HL-60 (cell line): ENCODE data around the gene DUSP5.
A peak's percentile ranks its signal among the peaks of the same experiment; 100 is the strongest.
"Not testable (repeated sequence)": the region's sequence is repeated elsewhere in the genome, so short reads cannot be mapped to it uniquely, and the experiment has no call there.

Experiments
- DNase-seq, 2 experiments: peaks; one replicate each; pipeline ENCODE4 v3.0.0-alpha.2; 2010 to 2020; ENCODE audit warnings: low read depth in 1 of 2, low spot score in 1 of 2
- H3K27ac ChIP-seq: fragments of 250-450 bp; sonication (Bioruptor Pico); replicated peaks from 2 replicates; pipeline ENCODE4 v1.5.1; 2020; ENCODE audit warnings: mild to moderate bottlenecking, moderate library complexity
- H3K27me3 ChIP-seq: fragments of 250-450 bp; sonication (Bioruptor Pico); 2 replicates; pipeline ENCODE4 v1.5.1; 2021; ENCODE audit warnings: mild to moderate bottlenecking, moderate library complexity; ENCODE audit not compliant: insufficient read depth, poor library complexity, severe bottlenecking
- H3K4me3 ChIP-seq: replicated peaks from 2 replicates; pipeline ENCODE4 v1.5.1; 2011; ENCODE audit warnings: mild to moderate bottlenecking, control low read depth, low read length; ENCODE audit not compliant: insufficient read depth
- CTCF ChIP-seq: IDR thresholded peaks from one replicate; pipeline ENCODE4 v1.5.1; 2011; ENCODE audit warnings: low read length, control low read depth, inconsistent platforms; ENCODE audit not compliant: insufficient read depth
- GABPA ChIP-seq: IDR thresholded peaks from 2 replicates; pipeline ENCODE4 v1.6.1; 2012; ENCODE audit warnings: low read depth
- POLR2AphosphoS5 ChIP-seq: IDR thresholded peaks from 2 replicates; pipeline ENCODE4 v1.6.1; 2012; ENCODE audit warnings: low read depth
- REST ChIP-seq: IDR thresholded peaks from 2 replicates; pipeline ENCODE4 v1.6.1; 2012; ENCODE audit warnings: low read depth; ENCODE audit not compliant: insufficient replicate concordance
- SPI1 ChIP-seq: IDR thresholded peaks from 2 replicates; pipeline ENCODE4 v1.6.1; 2012; ENCODE audit warnings: low read depth, mild to moderate bottlenecking, borderline replicate concordance

The DUSP5 gene

DNA sequence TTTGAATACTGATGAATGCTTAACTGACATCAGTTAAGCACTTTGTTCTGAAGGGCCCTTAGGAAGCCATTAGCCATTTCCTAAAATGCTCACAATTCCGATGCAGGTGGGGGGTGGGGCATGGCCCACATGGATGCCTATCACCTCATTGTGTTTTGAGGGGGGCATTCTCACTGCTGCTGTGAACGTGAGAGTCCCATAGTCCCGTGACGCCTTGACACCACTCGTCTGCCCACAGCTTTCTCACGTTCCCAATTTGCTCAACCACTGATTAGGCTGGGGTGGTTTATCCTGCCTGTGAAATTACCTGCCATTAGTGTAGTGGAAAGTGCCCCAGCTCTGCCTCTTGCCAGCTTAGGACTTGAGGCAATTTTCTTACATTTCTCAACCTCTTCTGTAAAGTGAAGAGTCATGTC, 31.9 kb downstream of the DUSP5 start:
- TF ChIP-seq CTCF (no peak), REST (no peak), POLR2AphosphoS5 (no peak), GABPA (no peak), SPI1 (no peak)
- H3K27ac ChIP-seq, result no peak overlapping the region
- H3K4me3 ChIP-seq, result no peak overlapping the region
- no peaks in the 10 kb centered on the region for H3K27me3 ChIP-seq
- DNase-seq, result no peak

DNA sequence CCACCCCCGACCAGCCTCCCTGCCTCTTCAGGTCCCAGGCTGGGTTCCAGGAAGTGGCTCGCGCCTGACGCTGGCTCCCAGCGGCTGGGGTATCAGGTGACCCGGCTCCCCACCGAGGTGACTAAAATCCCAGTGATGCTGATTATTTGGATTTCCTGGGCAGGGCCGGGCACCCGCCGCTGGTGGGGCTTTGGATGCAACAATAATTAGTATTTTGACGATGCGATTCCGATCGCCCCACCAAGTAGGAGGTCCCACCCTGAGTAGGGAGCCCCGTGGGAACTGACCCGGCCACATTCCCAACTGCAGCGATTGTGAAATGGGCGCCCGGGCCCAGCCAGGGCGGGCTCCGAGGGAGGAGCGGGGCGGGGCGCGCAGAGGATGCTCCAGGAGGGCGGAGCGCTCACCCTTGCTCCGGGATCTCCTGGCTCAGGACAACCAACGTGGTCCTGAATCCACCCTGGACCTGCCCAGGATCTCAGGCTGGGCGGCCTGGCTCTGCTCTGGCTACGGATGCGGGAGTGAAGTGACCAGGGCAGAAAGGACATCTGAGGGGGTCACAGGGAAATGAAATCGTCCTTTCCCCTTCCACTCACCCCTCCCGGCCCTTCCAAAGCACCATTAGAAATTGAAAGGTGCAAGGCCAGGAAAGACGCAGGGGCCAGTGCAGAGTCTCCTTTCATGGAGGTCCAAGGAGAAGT, 32.6 kb downstream of the DUSP5 start:
- H3K27ac ChIP-seq, result no peak overlapping the region
- no peak for DNase-seq
- TF ChIP-seq GABPA (no peak), SPI1 (no peak), CTCF (no peak), POLR2AphosphoS5 (no peak), REST (no peak)
- H3K27me3 ChIP-seq, result no peaks in the 10 kb centered on the region
- H3K4me3 ChIP-seq, result no peak overlapping the region

DNA sequence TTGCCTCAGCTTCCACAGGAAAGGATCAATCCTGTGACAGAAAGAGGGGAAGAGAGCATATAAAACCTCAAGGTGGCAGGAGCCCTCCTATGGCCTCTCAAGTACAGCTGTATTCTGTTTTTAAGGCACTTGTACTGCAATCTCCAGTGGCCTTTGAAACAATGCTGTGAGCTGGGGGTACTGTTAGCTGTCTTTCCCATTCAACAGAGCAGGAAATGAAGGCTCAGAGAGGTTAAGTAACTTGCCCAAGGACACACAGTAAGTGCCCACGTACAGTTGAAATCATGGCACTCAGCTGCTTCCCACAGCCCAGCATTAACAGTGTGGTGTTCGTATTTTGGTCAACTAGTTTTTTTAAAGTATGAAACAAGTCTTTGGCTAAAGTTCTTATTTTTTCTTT, 34.0 kb downstream of the DUSP5 start:
- TF ChIP-seq POLR2AphosphoS5 (no peak), SPI1 (no peak), REST (no peak), CTCF (no peak), GABPA (no peak)
- H3K27ac ChIP-seq, result no peak overlapping the region

DNA sequence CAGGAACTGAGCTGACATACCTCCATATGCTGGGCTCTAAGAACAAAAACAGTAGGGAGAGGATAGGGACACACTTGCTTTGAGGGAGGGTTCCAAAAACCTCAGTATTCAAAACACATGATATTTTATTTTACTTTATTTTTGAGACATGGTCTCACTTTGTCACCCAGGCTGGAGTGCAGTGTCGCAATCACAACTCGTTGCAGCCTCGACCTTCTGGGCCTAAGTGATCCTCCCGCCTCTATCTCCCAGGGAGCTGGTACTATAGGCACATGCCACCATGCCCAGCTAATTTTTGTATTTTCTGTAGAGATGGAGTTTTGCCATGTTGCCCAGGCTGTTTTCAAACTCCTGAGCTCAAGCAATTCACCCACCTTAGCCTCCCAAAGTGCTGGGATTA, 34.9 kb downstream of the DUSP5 start:
- not testable (repeated sequence) for H3K4me3 ChIP-seq, H3K27ac ChIP-seq, H3K27me3 ChIP-seq
- DNase-seq, result peak in 1 of 2 experiments; percentile 29

More for the DNA sequence above, 34.0 kb downstream of the DUSP5 start:
- H3K4me3 ChIP-seq, result no peak overlapping the region
- no peaks in the 10 kb centered on the region for H3K27me3 ChIP-seq
- no peak for DNase-seq
